ENCODE measurements around the gene JADE3.

The JADE3 gene

DNA sequence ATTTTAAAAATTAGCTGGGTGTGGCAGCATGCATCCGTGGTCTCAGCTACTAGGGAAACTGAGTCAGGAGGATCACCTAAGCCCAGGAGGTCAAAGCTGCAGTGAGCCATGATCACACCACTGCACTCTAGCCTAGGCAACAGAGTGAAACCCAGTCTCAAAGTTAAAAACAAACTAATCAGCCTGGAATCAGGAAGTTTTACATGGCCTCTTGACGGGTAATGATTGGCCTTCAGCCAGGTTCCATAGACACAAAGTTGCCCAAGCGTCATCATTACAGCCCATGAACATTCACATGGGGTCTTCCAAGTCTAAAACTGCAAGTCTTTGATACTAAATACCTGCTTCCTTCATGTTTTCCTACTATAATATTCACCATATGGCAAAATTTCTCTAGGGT lies 156.0 kb downstream of the JADE3 start:
- TF ChIP-seq, protein P1, sequence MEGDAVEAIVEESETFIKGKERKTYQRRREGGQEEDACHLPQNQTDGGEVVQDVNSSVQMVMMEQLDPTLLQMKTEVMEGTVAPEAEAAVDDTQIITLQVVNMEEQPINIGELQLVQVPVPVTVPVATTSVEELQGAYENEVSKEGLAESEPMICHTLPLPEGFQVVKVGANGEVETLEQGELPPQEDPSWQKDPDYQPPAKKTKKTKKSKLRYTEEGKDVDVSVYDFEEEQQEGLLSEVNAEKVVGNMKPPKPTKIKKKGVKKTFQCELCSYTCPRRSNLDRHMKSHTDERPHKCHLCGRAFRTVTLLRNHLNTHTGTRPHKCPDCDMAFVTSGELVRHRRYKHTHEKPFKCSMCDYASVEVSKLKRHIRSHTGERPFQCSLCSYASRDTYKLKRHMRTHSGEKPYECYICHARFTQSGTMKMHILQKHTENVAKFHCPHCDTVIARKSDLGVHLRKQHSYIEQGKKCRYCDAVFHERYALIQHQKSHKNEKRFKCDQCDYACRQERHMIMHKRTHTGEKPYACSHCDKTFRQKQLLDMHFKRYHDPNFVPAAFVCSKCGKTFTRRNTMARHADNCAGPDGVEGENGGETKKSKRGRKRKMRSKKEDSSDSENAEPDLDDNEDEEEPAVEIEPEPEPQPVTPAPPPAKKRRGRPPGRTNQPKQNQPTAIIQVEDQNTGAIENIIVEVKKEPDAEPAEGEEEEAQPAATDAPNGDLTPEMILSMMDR (IDR thresholded peaks at IDR 0.05; ENCODE audit: extremely low read depth, insufficient read depth, missing control alignments): no peak
- in situ Hi-C loops (cut with MboI; ENCODE audit: low pct_unique_long_range_greater_than_20kb, low sequenced_read_pairs, unreplicated experiment): no loop called here

DNA sequence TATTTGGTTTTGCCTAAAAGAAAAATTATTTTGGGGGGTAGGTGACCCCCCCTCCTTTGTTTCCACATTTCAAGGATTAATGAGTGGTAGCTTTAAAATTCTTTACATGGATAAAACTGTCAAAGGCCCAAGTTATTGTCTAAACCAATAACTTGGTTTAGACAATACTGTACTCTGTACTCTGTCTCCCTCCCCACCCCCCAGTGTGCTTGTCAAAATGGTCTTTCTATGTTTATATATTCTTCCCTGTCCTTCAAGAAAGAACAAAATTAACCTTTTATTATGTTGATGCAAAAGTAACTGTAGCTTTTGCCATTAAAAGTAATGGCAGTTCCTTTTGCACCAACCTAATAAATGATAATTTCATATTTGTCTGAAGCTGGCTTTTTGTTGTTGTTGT lies 156.5 kb downstream of the JADE3 start:
- TF ChIP-seq, protein P1 (IDR thresholded peaks at IDR 0.05; ENCODE audit: extremely low read depth, insufficient read depth, missing control alignments): no peak
- DNase-seq (ENCODE audit: low spot score): no peak
- in situ Hi-C loops (cut with MboI; ENCODE audit: low pct_unique_long_range_greater_than_20kb, low sequenced_read_pairs, unreplicated experiment): no loop called here

More for the DNA sequence above, 156.0 kb downstream of the JADE3 start:
- DNase-seq (ENCODE audit: low spot score): no peak

DNA sequence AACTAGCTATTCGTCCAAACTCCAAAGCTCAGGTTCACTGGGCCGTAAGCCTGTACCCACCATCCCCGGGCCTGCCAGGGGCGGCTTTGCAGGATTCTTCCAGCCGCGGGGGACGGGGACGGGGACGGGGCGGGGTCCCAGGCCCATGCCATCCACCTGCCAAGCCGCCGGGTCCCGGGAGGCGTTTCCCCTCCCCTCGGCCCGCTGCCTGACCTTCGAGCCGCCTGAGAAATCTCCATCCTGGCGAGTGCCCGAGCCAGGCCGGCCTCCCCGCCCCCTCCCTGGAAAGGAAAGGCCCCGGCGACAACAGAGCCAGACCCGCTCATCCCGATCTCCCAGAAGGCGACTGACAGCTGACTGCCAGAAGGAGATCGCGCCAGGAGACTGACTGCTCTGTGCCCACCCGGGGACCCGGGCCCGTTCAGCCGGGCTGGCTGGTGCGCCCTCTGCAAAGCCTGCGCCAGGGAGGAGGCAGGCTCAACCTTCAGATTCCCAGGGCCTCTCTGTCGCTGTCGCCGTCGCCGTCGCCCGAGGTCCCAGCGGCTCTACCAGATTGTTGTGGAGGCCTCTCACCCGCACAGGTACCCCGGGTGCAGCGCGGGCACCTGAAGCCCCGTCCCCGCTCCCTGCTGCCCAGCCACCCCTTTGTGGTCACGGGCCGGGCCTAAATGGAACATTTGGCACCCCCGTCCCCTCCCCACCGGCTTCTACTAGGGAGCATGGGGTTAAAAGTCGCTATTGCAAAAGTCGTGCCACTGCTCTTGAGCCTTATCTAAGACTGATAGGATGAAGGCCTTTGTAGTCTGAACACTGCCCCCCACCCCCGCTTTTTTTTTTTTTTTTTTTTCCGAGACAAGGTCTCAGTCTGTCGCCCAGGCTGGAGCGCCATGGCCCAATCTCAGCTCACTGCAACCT lies 166.2 kb downstream of the JADE3 start, which contains the start of gene RGN:
Gene RGN (plus strand): TSS at position 315 of the 915 bp plus-strand sequence. CDS start 2,702 bp downstream, outside the sequence.
- in situ Hi-C loops (cut with MboI; ENCODE audit: low pct_unique_long_range_greater_than_20kb, low sequenced_read_pairs, unreplicated experiment): no loop called here
- TF ChIP-seq, protein P1 (IDR thresholded peaks at IDR 0.05; ENCODE audit: extremely low read depth, insufficient read depth, missing control alignments): no peak
- no peak for DNase-seq (ENCODE audit: low spot score)

DNA sequence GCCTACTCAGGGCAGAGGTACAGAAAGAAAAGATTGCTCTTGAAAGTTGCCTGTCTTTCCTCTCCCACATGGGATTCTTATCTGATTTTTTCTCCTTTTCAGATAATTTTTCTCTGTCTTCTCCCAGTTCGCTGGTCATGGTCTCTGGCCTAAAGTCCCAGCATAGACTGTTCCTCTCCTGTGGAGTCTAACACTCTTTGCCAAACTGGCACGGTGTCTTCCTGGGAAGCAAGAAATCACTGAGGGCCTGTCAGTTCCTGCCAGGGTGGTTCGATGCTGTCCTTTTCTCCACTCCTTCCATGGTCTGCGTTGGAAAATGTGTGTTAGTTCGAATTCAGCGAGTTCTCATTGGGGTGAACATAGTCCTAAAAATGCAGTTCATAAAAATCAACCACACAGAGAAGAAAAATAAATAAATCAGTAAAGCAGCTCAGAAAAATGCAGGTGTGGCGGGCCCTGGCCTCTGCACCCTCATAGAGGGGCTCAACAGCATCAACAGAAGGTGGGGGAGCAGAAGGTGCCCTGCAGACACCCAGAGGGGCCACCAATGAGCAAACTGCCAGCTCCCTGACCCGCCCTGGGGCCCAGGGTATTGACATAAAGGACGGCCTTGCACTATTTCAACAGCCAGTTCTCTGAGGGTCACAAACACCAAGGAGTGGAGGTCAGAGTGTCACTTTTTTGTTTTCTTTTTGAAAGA lies 168.1 kb downstream of the JADE3 start:
- TF ChIP-seq, protein P1 (IDR thresholded peaks at IDR 0.05; ENCODE audit: extremely low read depth, insufficient read depth, missing control alignments): no peak
- DNase-seq (ENCODE audit: low spot score): no peak
- in situ Hi-C loops (cut with MboI; ENCODE audit: low pct_unique_long_range_greater_than_20kb, low sequenced_read_pairs, unreplicated experiment): no loop called here

DNA sequence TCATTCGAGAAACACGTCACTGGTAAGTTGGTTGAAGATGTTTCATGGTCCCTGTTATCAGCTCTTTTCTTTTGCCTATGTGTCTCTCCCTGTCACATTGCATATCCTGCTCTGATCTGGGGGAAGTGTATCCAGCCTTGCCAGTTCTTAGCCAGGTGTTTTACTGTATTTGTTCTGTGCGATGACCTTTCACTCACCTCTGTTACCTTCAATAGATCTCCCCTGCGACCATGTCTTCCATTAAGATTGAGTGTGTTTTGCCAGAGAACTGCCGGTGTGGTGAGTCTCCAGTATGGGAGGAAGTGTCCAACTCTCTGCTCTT lies 168.7 kb downstream of the JADE3 start:
- in situ Hi-C loops (cut with MboI; ENCODE audit: low pct_unique_long_range_greater_than_20kb, low sequenced_read_pairs, unreplicated experiment): no loop called here
- no peak for DNase-seq (ENCODE audit: low spot score)
- TF ChIP-seq, protein P1 (IDR thresholded peaks at IDR 0.05; ENCODE audit: extremely low read depth, insufficient read depth, missing control alignments): no peak

DNA sequence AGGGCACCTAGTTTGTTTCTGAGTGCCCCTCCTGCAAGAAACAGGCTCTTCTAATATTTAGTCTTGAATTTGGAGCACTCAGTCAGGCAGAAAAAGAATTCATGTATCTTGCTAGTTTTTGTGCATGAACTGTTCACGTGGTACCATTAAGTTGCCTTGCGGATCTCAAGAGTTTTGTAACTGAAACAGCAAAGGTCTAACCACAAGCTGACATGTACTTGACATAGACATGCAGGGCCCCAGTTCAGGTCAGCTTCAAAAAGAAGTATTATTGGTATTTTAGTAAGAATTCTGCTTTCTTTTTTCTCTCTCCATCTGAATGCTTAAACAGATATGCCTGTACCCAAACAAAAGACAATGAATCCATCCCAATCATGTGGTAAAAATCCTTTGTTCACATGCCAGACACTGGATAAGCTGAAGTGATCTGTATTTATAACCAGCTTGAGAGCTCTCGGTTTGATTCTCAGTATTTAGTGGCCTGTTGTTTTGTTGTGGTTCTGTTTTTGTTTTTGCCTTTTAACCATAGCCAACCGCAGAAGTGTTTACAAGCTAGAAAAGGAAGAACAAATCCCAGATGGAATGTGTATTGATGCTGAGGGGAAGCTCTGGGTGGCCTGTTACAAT lies 179.0 kb downstream of the JADE3 start:
- in situ Hi-C loops (cut with MboI; ENCODE audit: low pct_unique_long_range_greater_than_20kb, low sequenced_read_pairs, unreplicated experiment): no loop called here
- peak; percentile 41 for DNase-seq (ENCODE audit: low spot score)
- TF ChIP-seq, protein P1 (IDR thresholded peaks at IDR 0.05; ENCODE audit: extremely low read depth, insufficient read depth, missing control alignments): no peak
